ENCODE results near the gene SLC11A1. TPM values are rescaled to one million over a fixed set of nuclear protein-coding genes. Genes with fewer than 3 reads are reported as not detected.

Gene SLC11A1
- total and polyA plus RNA-seq, 2 donors (not counting 1 experiment from before 2014, with no cell fraction given), result 0.03 to 0.17 TPM

- H3K9ac ChIP-seq (ENCODE audit: insufficient read depth, low read length), result no peak overlapping the region
These were observed 28.0 kb upstream of the SLC11A1 start for GRCh38 chr2:218354045-218354444.

DNA sequence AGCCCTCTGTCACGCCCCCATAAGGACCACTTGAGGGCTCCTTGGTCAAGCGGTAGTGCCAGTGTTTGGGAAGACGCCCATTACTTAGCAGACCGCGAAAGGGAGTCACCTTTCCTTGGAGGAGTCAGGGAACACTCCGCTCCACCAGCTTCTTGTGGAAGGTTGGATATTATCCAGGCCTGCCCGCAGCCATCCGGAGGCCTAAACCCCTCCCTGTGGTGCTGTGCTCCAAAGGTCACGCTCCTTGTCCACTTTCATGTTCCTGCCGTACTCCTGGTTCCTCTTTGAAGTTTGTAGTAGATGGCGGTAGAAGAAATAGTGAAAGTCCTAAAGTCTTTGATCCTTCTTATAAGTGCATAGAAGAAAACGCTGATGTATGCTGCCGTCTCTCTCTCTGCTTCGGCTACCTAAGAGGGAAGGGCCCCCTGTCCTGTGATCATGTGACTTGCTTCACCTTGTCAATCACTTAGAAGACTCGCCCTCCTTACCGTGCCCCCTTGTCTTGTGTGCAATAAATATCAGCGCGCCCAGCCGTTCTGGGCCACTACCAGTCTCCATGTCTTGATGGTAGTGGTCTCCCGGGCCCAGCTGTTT, 27.1 kb upstream of the SLC11A1 start:
- TF ChIP-seq, protein P1, sequence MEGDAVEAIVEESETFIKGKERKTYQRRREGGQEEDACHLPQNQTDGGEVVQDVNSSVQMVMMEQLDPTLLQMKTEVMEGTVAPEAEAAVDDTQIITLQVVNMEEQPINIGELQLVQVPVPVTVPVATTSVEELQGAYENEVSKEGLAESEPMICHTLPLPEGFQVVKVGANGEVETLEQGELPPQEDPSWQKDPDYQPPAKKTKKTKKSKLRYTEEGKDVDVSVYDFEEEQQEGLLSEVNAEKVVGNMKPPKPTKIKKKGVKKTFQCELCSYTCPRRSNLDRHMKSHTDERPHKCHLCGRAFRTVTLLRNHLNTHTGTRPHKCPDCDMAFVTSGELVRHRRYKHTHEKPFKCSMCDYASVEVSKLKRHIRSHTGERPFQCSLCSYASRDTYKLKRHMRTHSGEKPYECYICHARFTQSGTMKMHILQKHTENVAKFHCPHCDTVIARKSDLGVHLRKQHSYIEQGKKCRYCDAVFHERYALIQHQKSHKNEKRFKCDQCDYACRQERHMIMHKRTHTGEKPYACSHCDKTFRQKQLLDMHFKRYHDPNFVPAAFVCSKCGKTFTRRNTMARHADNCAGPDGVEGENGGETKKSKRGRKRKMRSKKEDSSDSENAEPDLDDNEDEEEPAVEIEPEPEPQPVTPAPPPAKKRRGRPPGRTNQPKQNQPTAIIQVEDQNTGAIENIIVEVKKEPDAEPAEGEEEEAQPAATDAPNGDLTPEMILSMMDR (conservative IDR thresholded peaks at IDR 0.05 in 1 of 2, IDR thresholded peaks at IDR 0.05 in 1 of 2; ENCODE audit: low read depth in 1 of 2, low read length in 2 of 2), result no peak
- TF ChIP-seq EZH2 (IDR thresholded peaks at IDR 0.05; ENCODE audit: low read length, missing control alignments), result no peak
- Histone ChIP-seq H3K9ac (ENCODE audit: insufficient read depth, low read length) (no peak overlapping the region), H2AFZ (ENCODE audit: low read length) (no peak overlapping the region), H3K27me3 (ENCODE audit: control insufficient read depth, insufficient read depth, low read length) (no peaks in the 10 kb centered on the region), H4K20me1 (ENCODE audit: control insufficient read depth, extremely low read depth, insufficient read depth, low read length) (no peaks in the 10 kb centered on the region), H3K4me2 (ENCODE audit: extremely low read depth, insufficient read depth, low read length) (no peak overlapping the region), H3K4me1 (ENCODE audit: control insufficient read depth, extremely low read depth, insufficient read depth, low read length) (no peaks in the 10 kb centered on the region), H3K4me3 (replicated peaks in 1 of 4; ENCODE audit: control extremely low read depth in 1 of 4, insufficient read depth in 1 of 4, low read depth in 3 of 4, low read length in 4 of 4) (no peak overlapping the region), H3K9me3 (ENCODE audit: control insufficient read depth, insufficient read depth, low read depth, low read length) (no peaks in the 10 kb centered on the region), H3K36me3 (ENCODE audit: control insufficient read depth, insufficient read depth, low read length) (no peaks in the 10 kb centered on the region), H3K27ac (ENCODE audit: insufficient read depth, low read length) (no peak overlapping the region), H3K79me2 (ENCODE audit: control insufficient read depth, insufficient read depth, low read length) (no peaks in the 10 kb centered on the region)
- DNase-seq (ENCODE audit: low read depth in 2 of 2), result no peak

More at GRCh38 chr2:218354045-218354444, 28.0 kb upstream of the SLC11A1 start:
- no peak overlapping the region for H2AFZ ChIP-seq (ENCODE audit: low read length)
- H3K4me2 ChIP-seq (ENCODE audit: extremely low read depth, insufficient read depth, low read length), result no peak overlapping the region
- DNase-seq (ENCODE audit: low read depth in 2 of 2), result no peak
- no peaks in the 10 kb centered on the region for H4K20me1 ChIP-seq (ENCODE audit: control insufficient read depth, extremely low read depth, insufficient read depth, low read length)
- no peaks in the 10 kb centered on the region for H3K9me3 ChIP-seq (ENCODE audit: control insufficient read depth, insufficient read depth, low read depth, low read length)
- no peak overlapping the region for H3K4me3 ChIP-seq (replicated peaks in 1 of 4; ENCODE audit: control extremely low read depth in 1 of 4, insufficient read depth in 1 of 4, low read depth in 3 of 4, low read length in 4 of 4)
- TF ChIP-seq, protein P1 (conservative IDR thresholded peaks at IDR 0.05 in 1 of 2, IDR thresholded peaks at IDR 0.05 in 1 of 2; ENCODE audit: low read depth in 1 of 2, low read length in 2 of 2), result no peak
- TF ChIP-seq EZH2 (IDR thresholded peaks at IDR 0.05; ENCODE audit: low read length, missing control alignments), result no peak
- no peaks in the 10 kb centered on the region for H3K27me3 ChIP-seq (ENCODE audit: control insufficient read depth, insufficient read depth, low read length)
- no peaks in the 10 kb centered on the region for H3K36me3 ChIP-seq (ENCODE audit: control insufficient read depth, insufficient read depth, low read length)
- H3K27ac ChIP-seq (ENCODE audit: insufficient read depth, low read length), result no peak overlapping the region
- no peaks in the 10 kb centered on the region for H3K4me1 ChIP-seq (ENCODE audit: control insufficient read depth, extremely low read depth, insufficient read depth, low read length)
- H3K79me2 ChIP-seq (ENCODE audit: control insufficient read depth, insufficient read depth, low read length), result no peaks in the 10 kb centered on the region

DNA sequence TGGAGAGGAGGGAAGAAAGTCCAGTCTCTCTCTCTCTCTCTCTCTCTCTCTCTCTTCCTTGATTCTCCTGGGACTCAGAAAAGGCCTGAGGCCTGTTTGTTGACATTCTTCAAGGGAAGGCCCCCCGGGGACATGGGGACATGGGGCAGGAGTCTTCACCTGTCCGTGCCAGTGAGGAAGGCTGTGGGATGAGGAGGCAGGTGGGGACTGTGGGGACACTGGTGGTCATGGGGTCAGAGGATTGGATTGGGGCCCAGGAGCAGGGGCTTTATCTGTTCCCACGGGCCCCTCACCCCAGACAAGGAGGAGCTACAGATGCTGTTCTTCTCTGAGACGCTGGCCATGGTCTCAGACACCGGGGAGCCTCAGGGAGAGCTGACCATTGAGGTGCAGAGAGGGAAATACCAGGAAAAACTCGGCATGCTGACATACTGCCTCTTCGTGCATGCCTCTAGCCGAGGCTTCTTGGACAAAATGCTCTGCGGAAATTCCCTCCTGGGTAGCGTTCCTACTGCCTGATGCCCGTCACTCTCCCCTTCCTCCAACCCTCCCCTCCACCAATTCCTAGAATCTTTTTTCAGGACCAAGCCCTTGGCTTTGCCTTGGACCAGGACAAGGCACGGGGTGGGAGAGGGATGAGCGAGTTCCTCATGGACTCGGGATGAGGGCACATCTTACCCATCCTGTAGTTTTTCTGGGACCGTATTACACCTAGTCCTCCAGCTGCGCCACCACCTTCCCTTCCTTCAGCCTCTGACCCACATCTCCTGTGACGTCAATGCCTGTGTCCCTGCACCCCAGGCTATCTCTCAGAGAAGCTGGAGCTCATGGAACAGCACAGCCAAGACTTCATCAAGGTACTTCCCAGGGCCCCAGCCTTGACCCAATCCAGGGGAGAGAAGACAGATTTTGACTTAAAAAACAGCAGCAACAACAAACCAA, 24.6 kb upstream of the SLC11A1 start:
- Histone ChIP-seq H3K9me3 (ENCODE audit: control insufficient read depth, insufficient read depth, low read depth, low read length) (no peaks in the 10 kb centered on the region), H4K20me1 (ENCODE audit: control insufficient read depth, extremely low read depth, insufficient read depth, low read length) (no peaks in the 10 kb centered on the region), H2AFZ (ENCODE audit: low read length) (no peak overlapping the region), H3K36me3 (ENCODE audit: control insufficient read depth, insufficient read depth, low read length) (no peaks in the 10 kb centered on the region), H3K4me3 (replicated peaks in 1 of 4; ENCODE audit: control extremely low read depth in 1 of 4, insufficient read depth in 1 of 4, low read depth in 3 of 4, low read length in 4 of 4) (no peak overlapping the region), H3K27ac (ENCODE audit: insufficient read depth, low read length) (no peak overlapping the region), H3K4me1 (ENCODE audit: control insufficient read depth, extremely low read depth, insufficient read depth, low read length) (no peaks in the 10 kb centered on the region), H3K4me2 (ENCODE audit: extremely low read depth, insufficient read depth, low read length) (no peak overlapping the region), H3K79me2 (ENCODE audit: control insufficient read depth, insufficient read depth, low read length) (no peaks in the 10 kb centered on the region), H3K27me3 (ENCODE audit: control insufficient read depth, insufficient read depth, low read length) (no peaks in the 10 kb centered on the region), H3K9ac (ENCODE audit: insufficient read depth, low read length) (no peak overlapping the region)
- no peak for TF ChIP-seq EZH2 (IDR thresholded peaks at IDR 0.05; ENCODE audit: low read length, missing control alignments)
- TF ChIP-seq, protein P1 (conservative IDR thresholded peaks at IDR 0.05 in 1 of 2, IDR thresholded peaks at IDR 0.05 in 1 of 2; ENCODE audit: low read depth in 1 of 2, low read length in 2 of 2), result peak in 1 of 2 donors; percentile 2
- DNase-seq (ENCODE audit: low read depth in 2 of 2), result no peak
